A673 (cell line): Measurements from ENCODE around the gene DCAF17. TPM values are rescaled to one million over a fixed set of nuclear protein-coding genes. Genes with fewer than 3 reads are reported as not detected.
"Not testable (repeated sequence)": the region's sequence is repeated elsewhere in the genome, so short reads cannot be mapped to it uniquely, and the experiment has no call there.

Experiments used
- BruUV-seq: library from RNA; stranded (reverse); fragments of 400-500 nt; replicated peaks from 2 replicates; lab custom pipeline; 2021; lab: Mats Ljungman, UMichigan
- CTCF ChIA-PET: fragments of 300-600 bp; sonication (Branson Sonifier 250); formaldehyde crosslinking; loops from one replicate; lab custom pipeline; 2022; ENCODE audit warnings: antibody characterized with exemption; lab: Charles Lee
- POLR2A ChIA-PET: fragments of 300-600 bp; sonication (Branson Sonifier 250); formaldehyde crosslinking; loops from one replicate; lab custom pipeline; 2022; ENCODE audit warnings: antibody characterized with exemption; ENCODE audit not compliant: low non-redundant PET; lab: Charles Lee
- DNase-seq: peaks from one replicate; pipeline ENCODE4 v3.0.0-alpha.2; 2015; ENCODE audit warnings: low spot score
- H3K27ac ChIP-seq: fragments of 200-600 bp; sonication (generic); 2 replicates; pipeline ENCODE4 v1.5.1; 2016; ENCODE audit warnings: mixed run types, low read depth, mild to moderate bottlenecking, mixed read lengths, antibody characterized with exemption, low read length; ENCODE audit not compliant: poor library complexity, severe bottlenecking
- H3K27me3 ChIP-seq: fragments of 200-600 bp; sonication (generic); replicated peaks from 2 replicates; pipeline ENCODE4 v1.6.1; 2017; ENCODE audit warnings: mixed run types, low read depth, mild to moderate bottlenecking, mixed read lengths, antibody characterized with exemption, low read length; ENCODE audit not compliant: insufficient read depth, poor library complexity
- H3K36me3 ChIP-seq: fragments of 200-600 bp; sonication (generic); 2 replicates; pipeline ENCODE4 v1.6.1; 2016; ENCODE audit warnings: mixed run types, mild to moderate bottlenecking, mixed read lengths, antibody characterized with exemption, low read length; ENCODE audit not compliant: insufficient read depth, poor library complexity, severe bottlenecking
- H3K4me1 ChIP-seq: fragments of 200-600 bp; sonication (generic); 2 replicates; pipeline ENCODE4 v1.6.1; 2017; ENCODE audit warnings: mixed run types, mild to moderate bottlenecking, mixed read lengths, antibody characterized with exemption, low read length; ENCODE audit not compliant: insufficient read depth, poor library complexity, severe bottlenecking
- H3K4me3 ChIP-seq: fragments of 200-600 bp; sonication (generic); 2 replicates; pipeline ENCODE4 v1.5.1; 2016; ENCODE audit warnings: low read depth, mixed run types, mild to moderate bottlenecking, mixed read lengths, low read length; ENCODE audit not compliant: poor library complexity, severe bottlenecking
- H3K9me3 ChIP-seq: fragments of 200-600 bp; sonication (generic); 2 replicates; pipeline ENCODE4 v1.6.1; 2016; ENCODE audit warnings: mixed run types, low read depth, mild to moderate bottlenecking, mixed read lengths, antibody characterized with exemption, low read length; ENCODE audit not compliant: poor library complexity, severe bottlenecking
- CTCF ChIP-seq: fragments of 300-800, 200-600 bp; sonication (generic); conservative IDR thresholded peaks from 2 replicates; pipeline ENCODE4 v1.5.1; 2017; ENCODE audit warnings: low read depth, mild to moderate bottlenecking, antibody characterized with exemption, low read length, moderate library complexity, mixed read lengths
- EZH2 ChIP-seq: fragments of 200-600 bp; sonication (generic); IDR thresholded peaks from 2 replicates; pipeline ENCODE4 v1.6.1; 2017; ENCODE audit warnings: borderline replicate concordance, low read depth, mild to moderate bottlenecking, mixed read lengths, antibody characterized with exemption, low read length; ENCODE audit not compliant: poor library complexity, severe bottlenecking
- intact Hi-C: fragments of 100-400 bp; cut with micrococcal nuclease; formaldehyde crosslinking; loops from one replicate; pipeline ENCODE4 v1.10.0; 2022; ENCODE audit not compliant: unreplicated experiment
- total RNA-seq: library from RNA; stranded (reverse); gene quantifications from 2 replicates; pipeline ENCODE4 v1.2.3, GENCODE V29; 2021

Gene DCAF17
- total RNA-seq, 1 experiment from 2014 or later = 25.0 TPM

DNA sequence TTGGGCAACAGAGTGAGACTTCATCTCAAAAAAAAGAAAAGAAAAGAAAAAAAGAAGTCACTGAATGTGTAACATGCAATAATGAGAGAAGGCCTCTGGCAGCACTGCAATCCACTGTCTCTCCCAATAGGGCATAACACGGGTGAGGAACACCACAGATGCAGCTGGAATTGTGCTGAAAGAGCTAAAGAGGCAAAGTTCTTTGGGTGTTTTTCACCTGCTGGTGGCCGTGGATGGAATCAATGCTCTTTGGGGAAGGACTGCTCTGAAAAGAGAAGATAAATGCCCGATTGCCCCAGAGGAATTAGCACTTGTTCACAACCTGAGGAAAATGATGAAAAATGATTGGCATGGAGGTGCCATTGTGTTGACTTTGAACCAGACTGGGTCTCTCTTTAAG is 57.3 kb downstream of the DCAF17 start:
- H3K4me1 ChIP-seq = no peaks in the 10 kb centered on the region
- H3K9me3 ChIP-seq = no peaks in the 10 kb centered on the region
- no peak for DNase-seq
- BruUV-seq = no TSS peak
- H3K27ac ChIP-seq = no peak overlapping the region
- ChIA-PET POLR2A (no interaction called here), CTCF (no interaction called here)
- H3K27me3 ChIP-seq = no peaks in the 10 kb centered on the region
- H3K36me3 ChIP-seq = no peaks in the 10 kb centered on the region
- intact Hi-C loops = no loop called here
- TF ChIP-seq CTCF = no peak
- no peak for TF ChIP-seq EZH2
- no peak overlapping the region for H3K4me3 ChIP-seq

DNA sequence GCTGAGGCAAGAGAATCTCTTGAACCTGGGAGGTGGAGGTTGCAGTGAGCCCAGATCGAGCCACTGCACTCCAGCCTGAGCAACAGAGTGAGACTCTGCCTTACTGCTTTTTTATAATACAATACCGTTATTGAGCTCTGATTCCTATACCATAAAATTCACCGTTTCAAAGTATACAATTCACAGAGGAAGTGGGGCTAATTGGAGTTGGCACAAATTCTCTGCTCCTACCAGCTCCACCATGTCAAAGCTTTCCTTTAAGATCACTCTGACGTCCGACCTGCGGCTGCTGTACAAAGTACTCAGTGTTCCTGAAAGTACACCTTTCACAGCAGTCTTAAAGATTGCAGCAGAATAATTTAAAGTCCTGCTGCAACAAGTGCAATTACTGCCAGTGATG is 58.6 kb downstream of the DCAF17 start:
- TF ChIP-seq CTCF = no peak
- no peak for TF ChIP-seq EZH2
- no TSS peak for BruUV-seq
- H3K27me3 ChIP-seq = no peaks in the 10 kb centered on the region
- intact Hi-C loops = no loop called here
- ChIA-PET POLR2A (no interaction called here), CTCF (no interaction called here)
- no peaks in the 10 kb centered on the region for H3K9me3 ChIP-seq
- no peak overlapping the region for H3K27ac ChIP-seq
- H3K36me3 ChIP-seq = no peaks in the 10 kb centered on the region
- no peak overlapping the region for H3K4me3 ChIP-seq
- no peak for DNase-seq
- H3K4me1 ChIP-seq = no peaks in the 10 kb centered on the region

DNA sequence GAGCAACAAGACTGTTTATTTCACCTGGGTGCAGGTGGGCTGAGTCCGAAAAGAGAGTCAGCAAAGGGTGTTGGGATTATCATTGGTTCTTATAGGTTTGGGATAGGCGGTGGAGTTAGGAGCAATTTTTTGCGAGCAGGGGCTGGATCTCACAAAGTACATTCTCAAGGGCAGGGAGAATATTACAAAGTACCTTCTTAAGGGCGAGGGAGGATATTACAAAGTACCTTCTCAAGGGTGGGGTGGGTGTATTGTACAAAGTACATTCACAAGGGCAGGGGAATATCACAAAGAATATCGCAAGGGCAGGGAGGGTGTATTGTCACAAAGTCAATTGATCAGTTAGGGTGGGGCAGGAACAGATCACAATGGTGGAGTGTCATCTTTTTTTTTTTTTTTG is 63.6 kb downstream of the DCAF17 start:
- H3K27me3 ChIP-seq, DNase-seq, BruUV-seq, CTCF ChIA-PET, intact Hi-C loops, H3K4me1 ChIP-seq, H3K36me3 ChIP-seq, H3K4me3 ChIP-seq, POLR2A ChIA-PET, H3K27ac ChIP-seq, H3K9me3 ChIP-seq: not testable (repeated sequence)

DNA sequence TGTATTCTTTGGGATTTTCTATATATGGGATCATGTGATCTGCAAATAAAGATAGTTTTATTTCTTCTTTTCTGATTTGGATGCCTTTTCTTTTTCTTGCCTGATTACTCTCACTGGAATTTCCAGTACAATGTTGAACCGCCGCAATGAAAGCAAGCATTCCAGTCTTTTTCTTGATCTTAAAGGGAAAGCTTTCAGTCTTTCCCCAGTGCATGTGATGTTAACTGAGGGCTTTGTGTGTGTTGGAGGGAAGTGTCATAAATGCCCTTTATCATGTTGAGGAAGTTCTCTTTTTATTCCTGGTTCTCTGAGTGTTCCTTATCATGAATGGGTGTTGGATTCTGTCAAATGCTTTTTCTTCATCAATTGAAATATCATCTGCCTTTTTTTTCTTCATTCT is 71.3 kb downstream of the DCAF17 start:
- no peak for DNase-seq
- TF ChIP-seq EZH2 (no peak), CTCF (no peak)
- POLR2A ChIA-PET = no interaction called here
- H3K27me3 ChIP-seq = no peaks in the 10 kb centered on the region
- BruUV-seq = no TSS peak
- H3K27ac ChIP-seq = no peak overlapping the region
- intact Hi-C loops = no loop called here
- CTCF ChIA-PET = no interaction called here
- no peaks in the 10 kb centered on the region for H3K4me1 ChIP-seq
- no peaks in the 10 kb centered on the region for H3K9me3 ChIP-seq
- H3K36me3 ChIP-seq = no peaks in the 10 kb centered on the region
- no peak overlapping the region for H3K4me3 ChIP-seq
